Measurements from ENCODE around the gene CCNG2.
A peak's percentile ranks its signal among the peaks of the same experiment; 100 is the strongest.

The CCNG2 gene

DNA sequence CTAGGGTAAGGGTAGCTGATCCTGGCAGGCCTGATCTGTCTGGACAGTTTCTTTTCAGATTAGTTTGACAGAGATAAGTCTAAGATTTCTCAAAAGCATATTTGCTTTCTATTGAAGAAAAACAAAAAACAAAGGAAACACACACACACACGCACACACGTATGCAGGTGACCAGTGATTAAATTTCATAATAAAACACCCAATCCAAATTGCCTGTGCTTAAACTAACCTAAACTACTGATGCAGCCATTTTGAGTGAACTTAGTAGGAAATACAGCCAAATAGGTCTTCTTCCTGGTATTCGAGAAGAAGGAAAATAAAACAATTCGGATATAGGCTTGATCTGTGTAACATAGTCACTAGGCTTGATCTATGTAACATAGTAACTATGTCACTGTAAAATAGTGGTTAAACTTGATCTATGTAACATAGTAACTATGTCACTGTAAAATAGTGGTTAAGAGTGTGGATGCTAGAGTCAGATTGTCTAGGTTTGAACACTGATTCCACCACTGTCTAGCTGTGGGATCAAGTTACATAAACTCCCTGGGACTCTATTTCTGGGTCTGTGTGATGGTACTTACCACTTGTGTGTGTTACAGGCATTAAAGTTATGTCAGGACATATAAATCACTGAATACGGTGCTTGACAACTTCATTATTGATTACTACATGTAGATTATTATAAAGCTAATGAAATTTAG lies 9.8 kb upstream of the CCNG2 start:
- DNase-seq, result no peak

DNA sequence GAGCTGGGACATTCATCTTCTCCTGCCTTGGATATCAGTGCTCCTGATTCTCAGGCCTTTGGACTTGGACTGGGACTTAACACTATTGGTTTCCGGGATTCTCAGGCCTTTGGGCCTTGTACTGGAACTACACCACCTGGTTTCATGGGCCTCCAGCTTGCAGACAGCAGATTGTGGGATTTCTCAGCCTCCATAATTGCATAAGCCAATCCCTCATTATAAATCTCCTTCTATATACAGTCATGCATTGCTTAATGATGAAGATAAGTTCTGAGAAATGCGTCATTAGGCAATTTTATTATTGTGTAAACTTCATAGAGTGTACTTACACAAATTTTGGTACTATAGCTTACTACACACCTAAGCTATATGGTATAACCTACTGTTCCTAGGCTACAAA lies 8.9 kb upstream of the CCNG2 start:
- DNase-seq, result no peak

DNA sequence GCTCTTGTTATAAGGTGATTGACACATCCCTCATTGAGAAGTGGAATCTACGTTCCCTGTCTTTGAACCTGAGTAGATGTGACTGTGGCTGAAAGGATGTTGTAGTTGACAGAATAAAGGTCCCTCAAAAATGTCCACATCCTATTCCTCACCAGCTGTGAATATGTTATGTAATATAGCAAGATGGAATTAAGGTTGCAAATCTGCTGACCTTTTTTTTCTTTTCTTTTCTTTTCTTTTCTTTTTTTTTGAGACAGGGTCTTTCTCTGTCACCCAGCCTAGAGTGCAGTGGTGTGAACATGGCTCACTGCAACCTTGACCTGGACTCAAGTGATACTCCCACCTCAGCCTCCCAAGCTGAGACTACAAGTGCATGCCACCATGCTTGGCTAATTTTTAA lies 7.2 kb upstream of the CCNG2 start:
- no peak for DNase-seq

DNA sequence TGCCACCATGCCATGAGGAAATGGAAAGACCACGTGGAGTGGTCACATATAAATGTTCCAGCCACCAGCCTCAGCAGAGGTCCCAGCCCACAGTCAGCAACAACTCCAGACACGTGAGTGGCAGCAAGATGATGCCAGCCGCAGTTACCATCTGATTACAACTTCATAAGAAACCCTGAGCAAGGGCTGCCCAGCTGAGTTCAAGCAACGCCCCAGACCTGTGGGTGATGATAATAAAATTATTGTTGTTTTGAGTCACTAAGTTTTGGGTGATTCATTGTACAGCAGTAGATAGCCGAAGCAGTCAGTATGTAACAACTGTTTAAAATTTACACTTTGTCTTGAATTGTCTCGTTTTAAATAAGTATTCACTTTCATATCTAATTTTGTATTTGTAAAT lies 5.8 kb upstream of the CCNG2 start:
- no peak for DNase-seq

DNA sequence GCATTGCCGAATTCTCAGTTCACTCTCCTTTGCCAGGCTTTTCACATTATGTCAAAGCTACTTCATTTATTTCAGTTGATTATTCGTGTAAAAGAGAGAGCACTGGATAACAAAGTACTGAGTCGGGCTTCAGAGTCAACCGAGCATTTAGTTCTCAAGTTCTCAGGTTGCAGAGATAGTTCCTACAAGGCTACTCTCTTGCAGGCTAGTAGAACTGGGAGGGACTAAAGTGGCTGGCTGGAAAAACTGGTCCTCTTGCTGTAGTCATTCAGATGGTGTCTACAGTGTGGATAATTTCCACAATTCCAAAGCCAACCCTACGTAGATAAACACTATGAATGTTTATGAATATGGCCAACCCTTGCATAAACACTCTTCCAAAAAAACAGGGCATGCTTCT lies 4.6 kb upstream of the CCNG2 start:
- DNase-seq, result no peak

DNA sequence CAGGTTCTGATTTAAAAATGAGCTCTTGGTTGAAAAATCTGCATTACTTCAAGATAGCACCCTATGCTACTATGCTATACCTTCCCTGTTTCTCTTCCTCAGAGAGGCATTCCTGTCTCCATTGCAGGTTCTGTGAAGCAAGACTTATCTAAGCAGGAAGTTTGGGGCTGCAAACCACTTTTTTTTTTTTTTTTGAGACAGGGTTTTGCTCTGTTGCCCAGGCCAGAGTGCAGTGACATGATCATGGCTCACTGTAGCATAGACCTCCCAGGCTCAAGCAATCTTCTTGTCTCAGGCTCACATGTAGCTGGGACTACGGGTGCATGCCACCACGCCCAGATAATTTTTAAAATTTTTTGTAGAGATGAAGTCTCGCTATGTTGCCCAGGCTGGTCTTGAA lies 4.0 kb upstream of the CCNG2 start:
- DNase-seq, result no peak

DNA sequence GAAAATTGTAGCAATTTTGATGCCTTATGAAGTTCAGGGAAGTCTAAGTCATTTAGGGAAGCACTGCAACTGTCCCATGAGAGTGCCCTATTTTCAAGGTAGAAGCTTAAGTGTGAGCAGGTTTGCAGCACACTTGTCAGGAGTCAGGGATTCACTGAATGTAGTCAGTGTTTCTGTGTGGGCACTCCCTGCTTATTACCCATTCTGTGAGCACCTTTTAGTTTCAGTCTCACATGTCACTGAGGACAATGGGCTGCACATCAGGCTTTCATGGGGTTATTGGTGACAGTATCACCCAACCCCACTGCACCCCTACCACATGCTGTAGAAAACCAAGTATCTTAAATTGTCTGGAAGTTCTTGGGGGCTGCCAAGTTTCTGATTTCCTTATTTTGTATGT lies 2.9 kb upstream of the CCNG2 start:
- DNase-seq, result no peak

DNA sequence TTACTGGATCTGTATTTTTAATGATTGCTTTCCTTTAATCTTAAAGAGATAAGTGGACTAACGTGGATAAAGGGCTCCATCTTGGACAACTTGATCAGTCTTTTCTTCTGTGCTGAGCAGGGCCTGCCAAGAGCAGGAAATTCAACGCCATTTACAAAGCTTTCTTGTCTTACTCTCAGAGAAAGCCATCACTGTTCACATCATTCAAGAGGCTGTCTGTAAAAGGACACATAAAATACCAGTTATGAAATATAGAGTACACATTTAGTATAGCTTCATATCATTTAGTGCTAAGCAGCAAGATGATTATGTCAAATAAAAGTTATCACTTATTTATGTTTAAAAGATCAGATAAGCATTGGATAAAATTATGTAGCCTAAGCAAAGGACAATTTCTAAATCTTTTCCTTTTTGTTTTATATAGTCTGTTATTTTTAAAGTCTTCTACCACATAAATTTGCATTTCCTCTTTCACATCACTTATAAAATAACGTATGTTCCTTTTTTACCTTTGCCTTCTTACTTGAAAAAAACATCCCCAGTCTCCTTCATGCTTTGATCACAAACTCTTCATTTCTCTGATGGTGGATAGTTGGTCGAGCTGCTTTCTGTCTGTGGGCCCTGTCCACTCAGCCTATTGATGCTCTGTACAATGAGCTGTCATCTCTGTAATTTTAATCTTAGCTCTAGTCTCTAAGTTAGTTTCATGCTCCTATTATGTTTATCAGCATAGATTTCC lies 2.1 kb upstream of the CCNG2 start:
- no peak for DNase-seq

DNA sequence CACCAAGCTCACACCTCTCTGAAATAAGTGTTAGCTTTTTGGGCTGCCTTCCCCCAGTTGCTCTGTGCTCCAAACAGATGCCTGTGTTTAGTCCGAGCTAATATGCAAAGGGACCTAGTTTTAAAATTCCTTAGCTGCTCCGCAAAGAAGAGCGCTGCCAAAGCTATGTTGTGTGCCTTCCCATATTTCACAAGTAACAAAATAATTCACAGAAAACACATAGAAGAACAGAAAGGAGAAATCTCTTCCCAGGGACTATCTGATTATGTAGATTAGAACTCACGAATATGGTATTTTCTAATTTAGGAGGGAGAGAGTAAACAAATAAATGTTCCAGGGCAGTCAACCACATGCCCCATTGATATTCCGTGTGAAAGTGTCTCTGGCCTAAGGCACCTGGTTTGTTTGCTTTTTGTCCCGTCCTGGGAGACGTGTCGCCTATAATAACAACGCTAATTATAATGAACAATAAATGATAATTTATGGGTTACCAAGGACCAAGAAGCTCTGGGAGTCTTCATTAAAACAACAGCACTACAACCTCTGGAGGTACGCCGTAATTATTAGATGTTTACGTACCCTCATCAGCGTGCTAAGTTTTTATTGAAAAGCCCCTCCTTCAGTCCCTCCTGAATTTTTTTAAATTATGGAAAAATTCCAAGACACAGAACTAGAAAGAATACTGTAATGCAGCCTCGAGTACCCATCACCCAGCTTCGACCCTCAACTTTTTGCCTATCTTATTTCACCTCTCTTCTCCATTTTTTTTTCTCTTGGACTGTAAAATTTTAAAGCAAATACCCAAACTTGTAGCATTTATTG lies 1.2 kb upstream of the CCNG2 start:
- DNase-seq, result no peak

DNA sequence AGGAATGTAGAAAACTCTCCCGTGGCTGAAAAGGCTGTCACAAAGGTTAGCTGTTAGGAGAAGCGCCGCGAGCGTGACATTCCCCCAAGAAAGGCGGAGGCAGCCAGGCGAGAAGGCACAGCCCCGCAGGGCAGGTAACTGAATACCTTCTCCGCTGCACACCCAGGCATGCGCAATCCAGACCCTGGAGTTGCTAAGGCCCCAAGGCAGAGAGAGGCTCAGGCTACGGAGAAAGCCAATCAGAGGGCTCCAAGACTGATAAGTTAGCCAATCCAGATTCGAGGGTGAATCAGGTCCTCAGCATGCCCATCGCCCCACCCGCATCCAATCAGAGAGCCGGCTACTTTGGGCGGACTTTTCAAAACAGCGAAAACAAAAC lies 485 bp upstream of the CCNG2 start:
- peak; percentile 99 to 100 for DNase-seq

DNA sequence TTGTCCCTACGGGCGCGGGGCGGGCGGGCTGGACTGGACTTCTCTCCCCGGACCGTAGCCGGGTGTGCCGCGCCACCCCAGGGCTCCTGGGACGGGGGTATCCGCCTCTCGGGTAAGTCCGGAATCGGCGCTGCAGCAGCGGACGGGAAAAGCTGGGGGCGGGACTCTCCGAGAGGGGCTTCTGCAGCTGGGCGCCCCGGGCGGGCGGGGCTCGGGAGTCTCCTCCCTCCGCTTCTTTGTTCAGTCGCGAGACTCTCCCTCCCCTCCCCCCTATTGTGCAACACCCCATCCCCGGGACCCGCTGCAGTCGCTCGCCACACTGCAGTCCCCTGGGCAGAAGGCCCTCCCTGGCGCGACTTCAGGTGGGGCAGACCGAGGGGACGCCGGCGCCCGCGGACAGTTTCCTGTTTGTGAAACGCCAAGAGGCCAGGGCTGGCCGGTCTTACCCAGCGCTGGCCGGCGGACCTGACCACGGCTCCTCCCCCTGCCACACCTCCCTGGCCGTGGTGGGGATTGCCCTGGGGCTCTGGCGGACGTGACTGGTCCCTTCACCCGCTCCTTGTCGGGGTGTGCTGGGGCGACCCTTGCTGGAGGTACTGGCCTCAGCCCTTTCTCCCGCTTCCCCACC lies 966 bp downstream of the CCNG2 start:
- DNase-seq, result peak; percentile 72 to 81

DNA sequence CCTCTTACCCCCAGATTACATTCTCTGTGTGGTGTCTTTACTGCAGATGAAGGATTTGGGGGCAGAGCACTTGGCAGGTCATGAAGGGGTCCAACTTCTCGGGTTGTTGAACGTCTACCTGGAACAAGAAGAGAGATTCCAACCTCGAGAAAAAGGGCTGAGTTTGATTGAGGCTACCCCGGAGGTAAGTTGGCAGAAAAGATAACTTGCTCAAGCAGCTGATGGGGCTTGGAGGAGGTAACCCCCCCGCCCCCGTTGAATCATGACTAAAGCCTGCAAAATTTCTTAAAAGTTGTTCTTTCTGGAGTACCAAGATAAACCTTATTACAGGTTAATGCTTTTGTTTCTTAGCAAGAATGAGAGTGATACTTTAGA lies 1.5 kb downstream of the CCNG2 start:
- no peak for DNase-seq

DNA sequence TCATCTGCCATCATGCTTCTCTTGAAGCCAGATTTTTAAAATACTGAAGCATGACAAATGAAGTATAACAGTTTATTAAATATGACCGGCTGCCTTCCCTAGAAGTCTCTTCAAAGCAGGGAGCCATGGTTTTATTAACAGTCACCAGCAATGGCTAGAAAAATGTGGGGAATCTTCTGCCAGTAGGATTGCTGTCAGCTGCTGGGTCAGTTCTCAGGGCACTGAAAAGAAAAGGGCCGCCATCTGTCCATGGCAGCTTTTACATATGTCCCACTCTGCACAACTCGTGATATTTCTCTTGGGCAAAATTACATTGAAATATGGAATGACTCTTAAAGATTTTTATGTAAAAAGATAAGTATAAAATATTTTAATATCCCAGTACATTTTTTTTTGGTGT lies 2.8 kb downstream of the CCNG2 start:
- no peak for DNase-seq

DNA sequence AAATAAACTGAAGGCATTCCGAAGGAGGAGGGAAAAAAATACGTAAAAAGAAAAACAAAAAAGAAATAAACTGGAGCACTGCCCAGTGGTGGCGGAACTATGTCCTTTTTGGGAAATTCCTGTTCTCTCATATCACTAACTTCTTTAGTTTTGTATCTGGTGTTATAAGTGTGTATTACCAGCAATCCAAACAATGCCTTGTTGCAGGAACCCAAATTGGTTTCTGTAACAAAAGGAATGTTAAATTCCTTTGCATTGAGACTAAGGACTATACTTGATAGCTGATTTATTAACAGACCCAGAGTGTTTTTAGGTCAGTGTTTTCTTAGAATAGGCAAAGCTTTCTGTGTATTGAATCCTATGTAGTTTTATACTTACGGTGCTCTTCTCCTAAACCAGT lies 6.6 kb downstream of the CCNG2 start:
- DNase-seq, result no peak

DNA sequence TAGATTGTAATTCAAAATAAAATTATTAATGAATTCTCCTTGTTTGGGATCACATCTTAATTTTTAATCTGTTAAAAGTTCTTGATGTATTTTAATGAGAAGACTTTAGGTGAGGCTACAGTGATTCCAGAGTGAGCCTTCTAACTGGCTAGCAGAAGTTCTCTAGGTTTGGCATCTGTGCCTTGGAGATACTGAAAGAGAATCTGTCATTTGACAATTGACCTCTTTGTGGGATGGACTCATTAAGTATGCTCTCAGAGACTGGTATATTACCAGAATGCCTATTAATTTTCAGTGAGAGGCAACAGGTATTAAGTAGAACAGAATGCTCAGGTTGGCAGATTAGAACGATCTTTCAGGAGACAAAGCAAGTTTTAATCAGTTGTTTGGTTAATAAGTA lies 10.2 kb downstream of the CCNG2 start:
- DNase-seq, result no peak

DNA sequence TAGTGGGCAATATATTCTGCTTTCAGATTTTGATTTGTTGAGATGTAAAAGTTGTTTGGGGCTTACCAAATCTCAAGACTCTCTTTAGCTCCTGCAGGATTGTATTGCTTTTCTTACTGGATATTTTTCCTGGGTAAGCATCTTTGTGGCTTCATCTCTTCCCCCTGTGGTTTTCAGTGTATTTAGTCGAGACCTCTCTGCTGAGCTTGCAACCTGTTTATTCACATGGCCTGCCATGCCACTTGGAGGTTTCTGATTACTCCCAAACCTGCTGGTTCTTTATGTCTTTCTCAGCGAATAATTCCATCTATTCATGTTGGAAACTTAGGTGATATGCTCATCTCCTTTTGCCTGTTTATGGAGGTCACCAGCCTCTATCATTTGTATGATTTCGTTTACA lies 10.9 kb downstream of the CCNG2 start:
- no peak for DNase-seq

DNA sequence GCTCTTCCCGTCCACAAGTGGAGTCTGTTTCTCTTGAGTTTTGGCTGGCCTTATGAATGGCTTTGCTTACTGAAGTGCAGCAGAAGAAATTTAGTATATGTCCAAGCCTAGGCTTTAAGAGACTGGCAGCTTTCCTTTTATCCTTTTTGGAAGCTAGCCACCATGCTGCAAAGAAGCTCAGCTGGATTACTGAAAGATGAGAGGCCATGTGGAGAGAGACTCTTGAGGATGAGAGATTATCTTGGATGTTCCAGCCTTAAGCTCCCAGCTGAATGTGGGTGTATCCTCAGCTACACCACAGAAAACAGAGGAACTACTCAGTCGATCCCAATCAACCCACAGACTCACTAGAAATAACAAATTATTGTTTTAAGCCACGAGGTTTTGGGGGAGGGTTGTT lies 12.5 kb downstream of the CCNG2 start:
- DNase-seq, result no peak

DNA sequence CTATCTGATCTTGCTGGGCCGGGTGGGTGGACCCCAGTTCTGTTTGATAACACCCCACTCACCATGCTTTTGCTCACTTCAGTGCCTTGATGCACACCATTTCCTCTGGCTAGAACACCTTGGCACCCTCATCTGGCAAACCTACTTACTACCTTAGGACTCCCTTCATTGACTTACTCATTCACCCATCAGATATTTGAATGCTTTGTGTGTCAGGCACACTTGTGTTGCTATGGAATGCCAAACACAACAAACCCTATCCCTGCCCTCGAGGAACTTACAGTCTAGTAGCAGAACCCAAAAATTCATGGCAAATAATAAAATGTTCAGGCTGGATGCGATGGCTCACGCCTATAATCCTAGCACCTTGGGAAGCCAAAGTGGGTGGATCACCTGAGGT lies 13.9 kb downstream of the CCNG2 start:
- DNase-seq, result no peak

DNA sequence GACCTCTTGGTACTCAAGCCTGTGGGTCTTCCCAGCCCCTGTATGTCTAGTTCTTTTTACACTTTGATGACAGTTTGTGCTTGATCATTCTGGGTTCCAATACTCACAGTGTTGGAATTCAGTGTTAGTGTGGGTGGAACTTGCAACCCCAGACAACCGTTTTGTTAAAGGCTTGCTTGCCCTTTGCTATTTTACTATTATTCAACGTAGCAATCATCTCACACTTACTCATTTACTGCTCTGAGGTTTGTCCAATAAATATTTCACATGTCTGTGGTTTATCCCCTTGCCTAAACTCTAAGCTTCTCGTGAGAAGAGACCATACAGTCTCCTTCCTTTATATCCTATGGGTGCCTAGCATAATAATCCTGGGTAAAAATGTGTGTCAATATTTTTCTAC lies 15.3 kb downstream of the CCNG2 start:
- DNase-seq, result no peak

DNA sequence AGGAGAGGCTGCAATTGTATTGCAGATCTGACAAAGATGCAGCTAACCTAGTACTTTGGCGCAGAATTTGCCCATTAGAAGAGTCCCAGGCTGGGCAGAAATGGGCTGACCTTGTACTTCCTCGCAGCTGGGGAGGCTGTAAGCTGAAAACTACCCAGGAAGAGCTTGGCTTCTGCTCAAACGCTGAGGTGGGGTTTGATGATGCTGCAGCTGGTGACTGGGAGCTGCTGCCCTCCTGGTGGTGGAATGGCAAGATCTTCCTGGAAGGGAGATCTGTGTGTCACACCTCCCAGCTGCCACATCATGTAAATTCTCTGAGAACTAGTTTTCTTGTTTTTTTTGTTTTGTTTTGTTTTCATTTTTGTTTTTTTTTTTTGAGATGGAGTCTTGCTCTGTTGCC lies 17.4 kb downstream of the CCNG2 start:
- no peak for DNase-seq

DNA sequence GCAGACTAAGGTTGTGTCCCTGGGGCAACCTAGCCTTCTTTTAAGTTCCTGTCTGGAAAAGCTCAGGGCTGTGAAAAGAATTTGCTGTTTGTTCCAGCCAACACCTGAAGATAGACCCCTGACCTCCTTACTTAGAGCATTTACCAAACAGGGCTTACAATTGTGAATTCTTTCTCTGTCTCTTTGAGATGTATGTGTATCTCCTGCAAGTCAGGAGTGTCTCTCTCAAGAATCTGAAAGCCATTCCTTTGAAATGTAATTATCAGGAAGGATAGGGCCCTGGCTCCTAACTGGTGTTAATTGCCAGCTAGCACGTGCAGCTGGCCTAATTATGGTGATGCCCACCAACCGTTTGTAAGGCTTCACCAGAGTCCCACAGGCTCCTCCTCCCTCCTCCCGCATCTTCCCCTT lies 18.2 kb downstream of the CCNG2 start:
- no peak for DNase-seq

DNA sequence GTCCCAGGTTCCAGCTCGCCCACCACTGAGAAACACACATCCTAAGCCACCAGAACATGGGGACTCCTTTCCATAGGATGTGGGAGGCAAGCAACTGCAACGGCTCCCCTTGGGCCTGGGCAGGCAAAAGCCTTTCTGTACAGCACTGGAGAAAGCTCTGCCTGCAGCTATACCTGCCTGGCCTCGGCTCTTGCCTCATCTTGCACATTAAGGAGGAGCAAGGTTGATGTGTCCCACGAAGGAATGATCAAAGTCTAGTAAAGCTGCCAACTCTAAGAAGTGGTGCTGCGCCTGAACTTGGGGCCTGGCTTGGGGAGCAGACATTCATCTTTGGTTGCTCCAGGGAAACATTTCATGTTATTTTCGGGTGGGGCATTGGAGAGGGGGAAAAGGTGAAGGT lies 19.6 kb downstream of the CCNG2 start:
- no peak for DNase-seq

DNA sequence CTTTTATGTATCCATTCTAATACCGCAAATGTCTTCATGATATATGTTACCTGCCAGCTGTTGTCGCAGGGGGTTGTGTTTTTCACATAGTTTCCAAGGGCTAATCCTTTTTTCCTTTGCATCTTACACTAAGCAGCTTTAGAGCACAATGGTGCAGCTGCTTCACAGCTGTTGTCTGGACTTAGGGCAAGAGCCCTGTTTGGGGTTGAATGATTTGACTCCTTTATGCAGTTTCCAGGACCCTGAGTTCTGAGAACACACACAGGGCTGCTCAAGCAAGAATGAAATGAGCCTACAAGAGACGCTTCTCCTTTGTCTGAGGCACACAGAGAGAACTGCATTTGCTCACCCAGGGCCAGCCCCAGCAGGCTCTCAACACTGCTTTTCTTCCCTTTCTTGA lies 20.2 kb downstream of the CCNG2 start:
- DNase-seq, result no peak

DNA sequence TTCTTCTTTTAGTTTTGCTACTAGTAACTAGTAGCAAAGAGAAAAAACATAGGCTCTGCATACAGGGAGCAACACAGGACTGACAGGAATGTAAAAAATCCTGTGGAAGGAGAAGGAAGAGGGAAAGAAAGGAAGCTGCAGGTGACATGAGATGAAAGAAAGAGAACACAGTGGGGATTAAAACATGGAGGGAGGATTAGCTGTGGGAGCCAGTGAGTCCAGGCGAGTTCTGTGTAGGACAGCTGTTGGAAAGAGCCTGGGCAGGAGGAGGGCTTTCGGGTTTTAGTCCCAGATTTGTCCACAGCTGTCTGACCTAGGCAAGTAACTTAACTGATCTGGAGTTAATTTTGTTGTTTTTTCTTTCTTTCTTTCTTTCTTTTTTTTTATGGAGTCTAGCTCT lies 21.6 kb downstream of the CCNG2 start:
- DNase-seq, result no peak

All from CD4-positive, alpha-beta T cell treated with Interferon alpha-2 for 1 hour (primary cell).